Thymus (tissue), 2 donors: Measurements from ENCODE around the gene LPIN2. TPM values are rescaled to one million over a fixed set of nuclear protein-coding genes. Genes with fewer than 3 reads are reported as not detected.

Experiments
- polyA plus RNA-seq: library from polyadenylated mRNA; stranded (reverse); fragments of 200-250 nt; gene quantifications from one replicate; pipeline ENCODE4 v1.2.3, GENCODE V29; 2013
- total RNA-seq: library from RNA; stranded (reverse); fragments of 120-200 nt; gene quantifications from one replicate; pipeline ENCODE4 v1.2.4, GENCODE V29; 2013
- donor health status: healthy.

Gene LPIN2
- total and polyA plus RNA-seq, 2 donors: 11.1 to 25.5 TPM

Other genes starting within 250 kb of the LPIN2 start
- gene EMILIN2, start 166.1 kb downstream of the LPIN2 start, total RNA-seq: 19.3 TPM
- 27.2 TPM for gene EMILIN2, start 166.1 kb downstream of the LPIN2 start, polyA plus RNA-seq
- 1.1 TPM for gene MYOM1, start 206.8 kb upstream of the LPIN2 start, total RNA-seq
- 3.3 TPM for gene MYOM1, start 206.8 kb upstream of the LPIN2 start, polyA plus RNA-seq
- gene MYL12A, start 234.7 kb upstream of the LPIN2 start, total RNA-seq: 664 TPM
- gene MYL12A, start 234.7 kb upstream of the LPIN2 start, polyA plus RNA-seq: 747 TPM
- gene MYL12B, start 249.0 kb upstream of the LPIN2 start, total RNA-seq: 479 TPM
- gene MYL12B, start 249.0 kb upstream of the LPIN2 start, polyA plus RNA-seq: 505 TPM